HepG2 (cell line): ENCODE measurements around the gene MED20. TPM values are rescaled to one million over a fixed set of nuclear protein-coding genes. Genes with fewer than 3 reads are reported as not detected.
A peak's percentile ranks its signal among the peaks of the same experiment; 100 is the strongest.

Source experiments
- ARID2 ChIP-seq: sonication (generic); formaldehyde crosslinking; IDR thresholded peaks from 2 replicates; pipeline ENCODE4 v1.8.1; 2022; ENCODE audit warnings: mild to moderate bottlenecking, missing genetic modification reagents, borderline replicate concordance
- CEBPG ChIP-seq: IDR thresholded peaks from 2 replicates; pipeline ENCODE4 v1.6.1; 2016
- GATAD2A ChIP-seq: IDR thresholded peaks from 2 replicates; pipeline ENCODE4 v1.6.1; 2016
- HDAC6 ChIP-seq: fragments of 200-600 bp; sonication (generic); IDR thresholded peaks from 2 replicates; pipeline ENCODE4 v1.7.0; 2017; ENCODE audit warnings: mild to moderate bottlenecking, antibody characterized with exemption, low read length, low read depth
- HMGXB4 ChIP-seq, 2 experiments: sonication (generic) in 1 of 2; formaldehyde crosslinking in 1 of 2; IDR thresholded peaks; 2 replicates each; pipeline versions ENCODE4 v1.4.0 to v1.6.1; 2018 to 2020; ENCODE audit warnings: missing genetic modification reagents in 2 of 2, borderline replicate concordance in 1 of 2, low read depth in 1 of 2, mild to moderate bottlenecking in 1 of 2, missing biosample characterization in 1 of 2
- HNF4G ChIP-seq, 2 experiments: sonication (generic) in 1 of 2; formaldehyde crosslinking in 1 of 2; IDR thresholded peaks; 2 replicates each; pipeline versions ENCODE4 v1.4.0 to v1.6.1; 2011 to 2020; ENCODE audit warnings: borderline replicate concordance in 2 of 2, low read depth in 2 of 2, mild to moderate bottlenecking in 2 of 2, low read length in 1 of 2, missing genetic modification reagents in 1 of 2, moderate library complexity in 1 of 2
- KLF12 ChIP-seq: sonication (generic); formaldehyde crosslinking; IDR thresholded peaks from 2 replicates; pipeline ENCODE4 v1.4.0; 2020; ENCODE audit warnings: missing genetic modification reagents, borderline replicate concordance
- NPAS2 ChIP-seq: sonication (generic); formaldehyde crosslinking; IDR thresholded peaks from 2 replicates; pipeline ENCODE4 v1.8.0; 2022; ENCODE audit warnings: mild to moderate bottlenecking, missing genetic modification reagents, borderline replicate concordance
- PAX8 ChIP-seq: sonication (generic); formaldehyde crosslinking; IDR thresholded peaks from 2 replicates; pipeline ENCODE4 v1.8.0; 2022; ENCODE audit warnings: mild to moderate bottlenecking, missing genetic modification reagents, borderline replicate concordance
- RBFOX2 ChIP-seq: fragments of 200-400 bp; formaldehyde crosslinking; IDR thresholded peaks from 2 replicates; pipeline ENCODE4 v1.6.1; 2017; ENCODE audit warnings: low read depth, mild to moderate bottlenecking, low read length
- RFX5 ChIP-seq: IDR thresholded peaks from 2 replicates; pipeline ENCODE4 v1.6.1; 2011; ENCODE audit warnings: low read depth, low read length, improper control_type of control experiment
- SIN3A ChIP-seq: IDR thresholded peaks from 2 replicates; pipeline ENCODE4 v1.6.1; 2011; ENCODE audit warnings: low read depth, mild to moderate bottlenecking, control low read depth, low read length, borderline replicate concordance
- TGIF2 ChIP-seq: IDR thresholded peaks from 2 replicates; pipeline ENCODE4 v1.6.1; 2016; ENCODE audit warnings: control low read depth, missing compliant biosample characterization
- ZBTB3 ChIP-seq: sonication (generic); formaldehyde crosslinking; IDR thresholded peaks from 2 replicates; pipeline ENCODE4 v1.4.0; 2020; ENCODE audit warnings: low read depth, mild to moderate bottlenecking, moderate library complexity, missing genetic modification reagents, borderline replicate concordance
- ZEB1 ChIP-seq: IDR thresholded peaks from 2 replicates; pipeline ENCODE4 v1.6.1; 2012; ENCODE audit warnings: mild to moderate bottlenecking, low read depth, inconsistent platforms; ENCODE audit not compliant: insufficient replicate concordance
- ZIK1 ChIP-seq: sonication (generic); formaldehyde crosslinking; IDR thresholded peaks from 2 replicates; pipeline ENCODE4 v1.5.0; 2020; ENCODE audit warnings: mild to moderate bottlenecking, low read depth, missing genetic modification reagents, borderline replicate concordance
- ZSCAN25 ChIP-seq: sonication (generic); formaldehyde crosslinking; IDR thresholded peaks from 2 replicates; pipeline ENCODE4 v1.8.0; 2022; ENCODE audit warnings: mild to moderate bottlenecking, missing genetic modification reagents
- polyA plus RNA-seq, 8 experiments: library from polyadenylated mRNA; depleted of rRNA in 3 of 8; stranded (reverse) in 7 of 8; unstranded in 1 of 8; fragments of >200 nt; fragmentation: Illumina TruSeq in 4 of 8; extraction: Trizol in 4 of 8; gene quantifications; 2 replicates each; pipeline versions ENCODE4 v1.2.1 to v1.2.3, GENCODE V29; 2011 to 2016; ENCODE audit warnings: low read depth in 4 of 8, missing spikeins in 1 of 8, mixed read lengths in 1 of 8; ENCODE audit not compliant: insufficient read depth in 1 of 8
- total RNA-seq, 5 experiments: library from RNA; depleted of rRNA; stranded (reverse); fragments of >200 nt; fragmentation: Illumina TruSeq; extraction: Trizol; gene quantifications; 2 replicates each; pipeline ENCODE4 v1.2.3, GENCODE V29; 2016; ENCODE audit warnings: low read depth in 1 of 5
- TF ChIP-seq, protein P1 (sequence below): fragments of 450-650 bp; IDR thresholded peaks from 2 replicates; pipeline ENCODE4 v1.6.1; 2016
- TF ChIP-seq, protein P2 (sequence below): IDR thresholded peaks from 2 replicates; pipeline ENCODE4 v1.6.1; 2016
- TF ChIP-seq, protein P3 (sequence below): sonication (generic); formaldehyde crosslinking; IDR thresholded peaks from 2 replicates; pipeline ENCODE4 v1.4.0; 2020; ENCODE audit warnings: missing genetic modification reagents, borderline replicate concordance

MED20 gene
- total and polyA plus RNA-seq, 2 of the 13 experiments (the other 11 are each of a cell fraction or from before 2014, with no cell fraction given), result 28.1 to 41.1 TPM

- no peak for TF ChIP-seq HNF4G (IDR thresholded peaks at IDR 0.05; ENCODE audit: borderline replicate concordance, low read depth, low read length)
- 0 out of 2 replicates have a peak, but pooled peaks have one; percentile 42 for TF ChIP-seq HNF4G (CRISPR knock-in tag; IDR thresholded peaks at IDR 0.05; ENCODE audit: borderline replicate concordance, low read depth)
- no peak for TF ChIP-seq RFX5
- peak; percentile 85 for TF ChIP-seq RBFOX2
- no peak; the same call in 1 of the 2 replicates for TF ChIP-seq ZBTB3 (CRISPR knock-in tag)
- no peak; the same call in 1 of the 2 replicates for TF ChIP-seq ZSCAN25 (CRISPR knock-in tag)
- TF ChIP-seq, protein P1, sequence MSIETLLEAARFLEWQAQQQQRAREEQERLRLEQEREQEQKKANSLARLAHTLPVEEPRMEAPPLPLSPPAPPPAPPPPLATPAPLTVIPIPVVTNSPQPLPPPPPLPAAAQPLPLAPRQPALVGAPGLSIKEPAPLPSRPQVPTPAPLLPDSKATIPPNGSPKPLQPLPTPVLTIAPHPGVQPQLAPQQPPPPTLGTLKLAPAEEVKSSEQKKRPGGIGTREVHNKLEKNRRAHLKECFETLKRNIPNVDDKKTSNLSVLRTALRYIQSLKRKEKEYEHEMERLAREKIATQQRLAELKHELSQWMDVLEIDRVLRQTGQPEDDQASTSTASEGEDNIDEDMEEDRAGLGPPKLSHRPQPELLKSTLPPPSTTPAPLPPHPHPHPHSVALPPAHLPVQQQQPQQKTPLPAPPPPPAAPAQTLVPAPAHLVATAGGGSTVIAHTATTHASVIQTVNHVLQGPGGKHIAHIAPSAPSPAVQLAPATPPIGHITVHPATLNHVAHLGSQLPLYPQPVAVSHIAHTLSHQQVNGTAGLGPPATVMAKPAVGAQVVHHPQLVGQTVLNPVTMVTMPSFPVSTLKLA, result peak; percentile 48
- no peak for TF ChIP-seq ZEB1
- peak; percentile 73; the same call in 1 of the 2 replicates for TF ChIP-seq PAX8 (CRISPR knock-in tag)
- TF ChIP-seq, protein P2, sequence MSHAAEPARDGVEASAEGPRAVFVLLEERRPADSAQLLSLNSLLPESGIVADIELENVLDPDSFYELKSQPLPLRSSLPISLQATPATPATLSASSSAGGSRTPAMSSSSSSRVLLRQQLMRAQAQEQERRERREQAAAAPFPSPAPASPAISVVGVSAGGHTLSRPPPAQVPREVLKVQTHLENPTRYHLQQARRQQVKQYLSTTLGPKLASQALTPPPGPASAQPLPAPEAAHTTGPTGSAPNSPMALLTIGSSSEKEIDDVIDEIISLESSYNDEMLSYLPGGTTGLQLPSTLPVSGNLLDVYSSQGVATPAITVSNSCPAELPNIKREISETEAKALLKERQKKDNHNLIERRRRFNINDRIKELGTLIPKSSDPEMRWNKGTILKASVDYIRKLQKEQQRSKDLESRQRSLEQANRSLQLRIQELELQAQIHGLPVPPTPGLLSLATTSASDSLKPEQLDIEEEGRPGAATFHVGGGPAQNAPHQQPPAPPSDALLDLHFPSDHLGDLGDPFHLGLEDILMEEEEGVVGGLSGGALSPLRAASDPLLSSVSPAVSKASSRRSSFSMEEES (CRISPR knock-in tag), result peak; percentile 43
- TF ChIP-seq HDAC6, result no peak
- peak; percentile 98 for TF ChIP-seq KLF12 (CRISPR knock-in tag)
- peak; percentile 96; the same call in 1 of the 2 replicates for TF ChIP-seq ARID2 (CRISPR knock-in tag)
- TF ChIP-seq GATAD2A (CRISPR knock-in tag), result peak; percentile 63
- TF ChIP-seq HMGXB4 (CRISPR knock-in tag; IDR thresholded peaks at IDR 0.05; ENCODE audit: borderline replicate concordance in 1 of 2, low read depth in 1 of 2), result peak; percentile 95 to 99
- no peak for TF ChIP-seq ZIK1 (CRISPR knock-in tag)
- TF ChIP-seq NPAS2 (CRISPR knock-in tag), result 0 out of 2 replicates have a peak, but pooled peaks have one; percentile 16
- TF ChIP-seq TGIF2, result peak; percentile 83; the same call in 1 of the 2 replicates
- peak; percentile 78 for TF ChIP-seq SIN3A
- TF ChIP-seq CEBPG, result 0 out of 2 replicates have a peak, but pooled peaks have one; percentile 8
- TF ChIP-seq, protein P3, sequence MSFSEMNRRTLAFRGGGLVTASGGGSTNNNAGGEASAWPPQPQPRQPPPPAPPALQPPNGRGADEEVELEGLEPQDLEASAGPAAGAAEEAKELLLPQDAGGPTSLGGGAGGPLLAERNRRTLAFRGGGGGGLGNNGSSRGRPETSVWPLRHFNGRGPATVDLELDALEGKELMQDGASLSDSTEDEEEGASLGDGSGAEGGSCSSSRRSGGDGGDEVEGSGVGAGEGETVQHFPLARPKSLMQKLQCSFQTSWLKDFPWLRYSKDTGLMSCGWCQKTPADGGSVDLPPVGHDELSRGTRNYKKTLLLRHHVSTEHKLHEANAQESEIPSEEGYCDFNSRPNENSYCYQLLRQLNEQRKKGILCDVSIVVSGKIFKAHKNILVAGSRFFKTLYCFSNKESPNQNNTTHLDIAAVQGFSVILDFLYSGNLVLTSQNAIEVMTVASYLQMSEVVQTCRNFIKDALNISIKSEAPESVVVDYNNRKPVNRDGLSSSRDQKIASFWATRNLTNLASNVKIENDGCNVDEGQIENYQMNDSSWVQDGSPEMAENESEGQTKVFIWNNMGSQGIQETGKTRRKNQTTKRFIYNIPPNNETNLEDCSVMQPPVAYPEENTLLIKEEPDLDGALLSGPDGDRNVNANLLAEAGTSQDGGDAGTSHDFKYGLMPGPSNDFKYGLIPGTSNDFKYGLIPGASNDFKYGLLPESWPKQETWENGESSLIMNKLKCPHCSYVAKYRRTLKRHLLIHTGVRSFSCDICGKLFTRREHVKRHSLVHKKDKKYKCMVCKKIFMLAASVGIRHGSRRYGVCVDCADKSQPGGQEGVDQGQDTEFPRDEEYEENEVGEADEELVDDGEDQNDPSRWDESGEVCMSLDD (CRISPR knock-in tag), result 0 out of 2 replicates have a peak, but pooled peaks have one; percentile 50
Observed at GRCh38 chr6:41920921-41921711, at the start of gene MED20, which contains the start of gene BYSL (continued).
